Body of pancreas (tissue), 4 donors: ENCODE measurements around the gene ZAR1L. TPM values are rescaled to one million over a fixed set of nuclear protein-coding genes. Genes with fewer than 3 reads are reported as not detected.

ENCODE experiments used
- ATAC-seq: fragments of 150-250 bp; one replicate; pipeline ENCODE4 v1.9.1; 2016
- DNase-seq, 4 donors: peaks; one replicate each; pipeline ENCODE4 v3.0.0-alpha.2; 2019
- H3K27ac ChIP-seq, 4 donors: fragments of 200-600 bp; sonication (generic); 1 replicate in 3 of 4; 2 replicates in 1 of 4; pipeline versions ENCODE4 v1.5.1 to v1.6.1; 2016 to 2019; ENCODE audit warnings: mild to moderate bottlenecking in 1 of 4, mixed read lengths in 1 of 4, moderate library complexity in 1 of 4
- H3K27me3 ChIP-seq, 2 donors: fragments of 200-600 bp; sonication (generic); one replicate each; pipeline ENCODE4 v1.6.0; 2016; ENCODE audit warnings: mild to moderate bottlenecking in 1 of 2
- H3K36me3 ChIP-seq, 2 donors: fragments of 200-600 bp; sonication (generic); replicated peaks in 1 of 2; 2 replicates each; pipeline ENCODE4 v1.5.1; 2016; ENCODE audit warnings: low read depth in 2 of 2; ENCODE audit not compliant: insufficient read depth in 1 of 2
- H3K4me1 ChIP-seq: fragments of 200-600 bp; sonication (generic); one replicate; pipeline ENCODE4 v1.6.0; 2016
- H3K4me3 ChIP-seq, 2 donors: fragments of 200-600 bp; sonication (generic); 1 replicate in 1 of 2; 2 replicates in 1 of 2; pipeline ENCODE4 v1.5.1; 2016 to 2019
- H3K9me3 ChIP-seq, 3 donors: fragments of 200-600 bp; sonication (generic); 1 replicate in 2 of 3; 2 replicates in 1 of 3; pipeline ENCODE4 v1.5.1; 2016
- POLR2A ChIP-seq, 3 donors: fragments of 450-650 bp; IDR thresholded peaks; one replicate each; pipeline ENCODE4 v1.6.1; 2016; ENCODE audit warnings: antibody characterized with exemption in 3 of 3, mild to moderate bottlenecking in 2 of 3
- WGBS, 2 donors: methylation state at CpG; one replicate each; pipeline ENCODE4 v1.1.5; 2017; 5-methylcytosine and 5-hydroxymethylcytosine counted together
- intact Hi-C: fragments of 100-400 bp; cut with DNase I; formaldehyde crosslinking; loops from one replicate; pipeline ENCODE4 v1.15.1; 2023
- total RNA-seq, 2 donors: library from RNA; depleted of rRNA; stranded (reverse); fragments of >200 nt; gene quantifications; one replicate each; pipeline ENCODE4 v1.1.0, GENCODE V29; 2016
- TF ChIP-seq, protein P1 (sequence below), 7 experiments: fragments of 450-650 bp in 4 of 7; fragments of 200-600 bp in 3 of 7; sonication (generic) in 3 of 7; IDR thresholded peaks; one replicate each; pipeline ENCODE4 v1.5.1; 2016 to 2019; ENCODE audit warnings: antibody characterized with exemption in 7 of 7

Gene ZAR1L
- total RNA-seq, 2 donors from 2014 or later = not detected

DNA sequence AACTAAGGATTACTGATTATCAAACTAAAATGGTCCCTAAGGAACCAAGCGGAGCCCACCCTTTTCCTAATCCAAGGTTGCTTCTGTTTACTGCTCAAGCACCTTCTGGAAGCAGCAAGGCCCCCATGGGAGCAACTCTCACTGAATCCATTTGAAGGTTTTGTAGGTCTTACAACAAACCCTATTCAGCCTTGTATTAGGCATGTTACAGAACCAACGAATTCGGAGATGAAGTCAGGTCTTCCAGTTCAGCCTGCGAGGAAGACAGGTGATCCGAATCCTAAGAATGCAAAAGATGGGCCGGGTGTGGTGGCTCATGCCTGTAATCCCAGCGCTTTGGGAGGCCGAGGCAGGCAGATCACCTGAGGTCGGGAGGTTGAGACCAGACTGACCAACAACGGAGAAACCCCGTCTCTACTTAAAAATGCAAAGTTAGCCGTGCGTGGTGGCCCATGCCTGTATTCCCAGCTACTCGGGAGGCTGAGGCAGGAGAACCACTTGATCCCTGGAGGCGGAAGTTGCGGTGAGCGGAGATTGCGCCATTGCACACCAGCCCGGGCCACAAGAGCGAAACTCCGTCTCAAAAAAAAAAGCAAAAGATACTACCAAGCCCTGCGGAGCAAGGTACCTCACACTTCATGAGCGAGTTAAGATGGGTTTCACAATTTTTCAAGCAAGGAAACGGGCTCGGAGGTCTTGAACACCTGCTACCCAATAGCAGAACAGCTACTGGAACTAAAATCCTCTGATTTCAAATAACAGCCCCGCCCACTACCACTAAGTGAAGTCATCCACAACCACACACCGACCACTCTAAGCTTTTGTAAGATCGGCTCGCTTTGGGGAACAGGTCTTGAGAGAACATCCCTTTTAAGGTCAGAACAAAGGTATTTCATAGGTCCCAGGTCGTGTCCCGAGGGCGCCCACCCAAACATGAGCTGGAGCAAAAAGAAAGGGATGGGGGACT, 609 bp downstream of the ZAR1L start:
- no peaks in the 10 kb centered on the region for H3K9me3 ChIP-seq
- H3K27me3 ChIP-seq = no peaks in the 10 kb centered on the region
- peaks cover 8% of the 10 kb centered on the region for H3K4me1 ChIP-seq
- TF ChIP-seq POLR2A (IDR thresholded peaks at IDR 0.05) = no peak
- TF ChIP-seq, protein P1, sequence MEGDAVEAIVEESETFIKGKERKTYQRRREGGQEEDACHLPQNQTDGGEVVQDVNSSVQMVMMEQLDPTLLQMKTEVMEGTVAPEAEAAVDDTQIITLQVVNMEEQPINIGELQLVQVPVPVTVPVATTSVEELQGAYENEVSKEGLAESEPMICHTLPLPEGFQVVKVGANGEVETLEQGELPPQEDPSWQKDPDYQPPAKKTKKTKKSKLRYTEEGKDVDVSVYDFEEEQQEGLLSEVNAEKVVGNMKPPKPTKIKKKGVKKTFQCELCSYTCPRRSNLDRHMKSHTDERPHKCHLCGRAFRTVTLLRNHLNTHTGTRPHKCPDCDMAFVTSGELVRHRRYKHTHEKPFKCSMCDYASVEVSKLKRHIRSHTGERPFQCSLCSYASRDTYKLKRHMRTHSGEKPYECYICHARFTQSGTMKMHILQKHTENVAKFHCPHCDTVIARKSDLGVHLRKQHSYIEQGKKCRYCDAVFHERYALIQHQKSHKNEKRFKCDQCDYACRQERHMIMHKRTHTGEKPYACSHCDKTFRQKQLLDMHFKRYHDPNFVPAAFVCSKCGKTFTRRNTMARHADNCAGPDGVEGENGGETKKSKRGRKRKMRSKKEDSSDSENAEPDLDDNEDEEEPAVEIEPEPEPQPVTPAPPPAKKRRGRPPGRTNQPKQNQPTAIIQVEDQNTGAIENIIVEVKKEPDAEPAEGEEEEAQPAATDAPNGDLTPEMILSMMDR (IDR thresholded peaks at IDR 0.05) = no peak
- intact Hi-C loops = no loop called here
- H3K27ac ChIP-seq = peak overlapping the region; percentile 75 to 93 (median 91)
- DNase-seq (peak; percentile 24 to 60 (median 32)), ATAC-seq (peak; percentile 12)
- peak overlapping the region in 1 of 2 donors; percentile 52 for H3K4me3 ChIP-seq
- no peaks in the 10 kb centered on the region for H3K36me3 ChIP-seq
- 64 to 90% methylated on average over 26 to 32 of the region's 32 CpGs for WGBS, 2 donors

DNA sequence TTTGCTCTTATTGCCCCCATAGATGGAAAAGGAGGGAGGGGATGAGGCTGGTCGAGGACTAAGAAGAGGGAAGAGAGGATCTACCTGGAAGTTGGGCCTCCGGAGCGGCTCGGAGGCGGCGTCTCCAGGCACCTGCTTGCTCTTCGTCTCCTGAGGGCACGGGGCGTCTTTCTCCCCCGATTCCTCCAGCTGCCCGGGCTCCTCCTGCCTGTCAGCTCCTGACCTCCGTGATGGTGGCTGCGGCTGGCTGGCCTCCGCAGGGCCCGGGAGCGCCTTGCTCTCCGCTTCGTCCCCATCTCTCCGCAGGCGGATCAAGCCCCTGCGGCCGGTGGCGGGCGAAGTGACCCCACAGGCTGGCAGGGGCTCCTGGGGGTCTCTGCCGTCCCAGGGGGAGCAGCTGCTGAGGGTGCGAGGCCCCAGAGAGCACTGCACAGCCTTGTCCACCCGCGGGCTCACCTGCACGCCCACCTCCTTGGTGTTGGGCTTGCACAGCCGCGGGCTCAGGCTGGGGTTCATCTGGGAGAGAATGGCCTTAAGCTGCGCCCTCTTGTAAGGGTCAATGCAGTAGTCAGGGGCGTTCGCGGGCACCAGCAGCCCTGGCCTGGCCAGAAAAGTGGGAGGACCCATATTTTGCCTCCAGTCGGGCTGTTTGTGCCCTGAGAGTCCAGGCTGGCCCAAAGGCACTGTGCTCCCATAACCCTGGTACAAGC, 3.8 kb downstream of the ZAR1L start:
- TF ChIP-seq, protein P1 (IDR thresholded peaks at IDR 0.05) = no peak
- no peak for TF ChIP-seq POLR2A (IDR thresholded peaks at IDR 0.05)
- no peaks in the 10 kb centered on the region for H3K9me3 ChIP-seq
- DNase-seq (no peak), ATAC-seq (no peak)
- no peaks in the 10 kb centered on the region for H3K27me3 ChIP-seq
- peaks cover 10% of the 10 kb centered on the region for H3K4me1 ChIP-seq
- no peaks in the 10 kb centered on the region for H3K36me3 ChIP-seq
- 80 to 84% methylated on average over 25 to 36 of the region's 36 CpGs for WGBS, 2 donors
- no peak overlapping the region for H3K27ac ChIP-seq
- no peak overlapping the region for H3K4me3 ChIP-seq
- intact Hi-C loops = no loop called here

DNA sequence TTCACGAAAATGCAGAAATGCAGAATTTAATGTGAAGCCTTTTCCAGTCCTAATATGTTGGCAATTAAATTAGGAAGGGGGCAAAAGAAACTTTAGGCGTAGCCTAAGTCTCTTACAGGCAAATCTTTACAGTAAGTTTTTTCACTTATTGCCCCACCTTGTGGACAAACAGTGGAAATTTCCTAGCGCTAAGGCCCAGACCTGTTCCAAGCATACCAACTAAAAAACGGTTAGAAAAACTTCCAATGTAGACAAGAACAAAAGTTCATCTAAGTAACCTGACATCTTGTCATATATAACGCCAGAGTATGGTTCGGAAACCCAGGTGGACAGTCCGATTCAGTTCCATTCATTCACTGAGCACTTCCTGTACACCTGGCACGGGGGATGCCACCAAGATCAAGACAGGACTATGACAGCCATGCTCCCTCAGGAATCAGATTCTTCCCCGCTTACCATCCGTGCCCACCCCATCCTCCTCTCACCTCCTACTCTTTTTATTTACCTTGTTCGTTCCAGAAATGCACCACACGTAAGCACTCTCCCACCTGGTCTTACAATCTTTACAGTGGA, 4.9 kb downstream of the ZAR1L start:
- Histone ChIP-seq H3K9me3 (no peaks in the 10 kb centered on the region), H3K27me3 (no peaks in the 10 kb centered on the region), H3K36me3 (no peaks in the 10 kb centered on the region), H3K4me3 (no peak overlapping the region), H3K4me1 (peaks cover 10% of the 10 kb centered on the region), H3K27ac (peak overlapping the region in 1 of 4 donors; percentile 29)
- TF ChIP-seq, protein P1 (IDR thresholded peaks at IDR 0.05) = peak; percentile 42 to 77 (median 71)
- TF ChIP-seq POLR2A (IDR thresholded peaks at IDR 0.05) = no peak
- ATAC-seq (peak; percentile 78), DNase-seq (peak in 2 of 4 donors; percentile 16 to 31)
- 27 to 34% methylated on average over 11 to 12 of the region's 12 CpGs for WGBS, 2 donors
- intact Hi-C loops = no loop called here

DNA sequence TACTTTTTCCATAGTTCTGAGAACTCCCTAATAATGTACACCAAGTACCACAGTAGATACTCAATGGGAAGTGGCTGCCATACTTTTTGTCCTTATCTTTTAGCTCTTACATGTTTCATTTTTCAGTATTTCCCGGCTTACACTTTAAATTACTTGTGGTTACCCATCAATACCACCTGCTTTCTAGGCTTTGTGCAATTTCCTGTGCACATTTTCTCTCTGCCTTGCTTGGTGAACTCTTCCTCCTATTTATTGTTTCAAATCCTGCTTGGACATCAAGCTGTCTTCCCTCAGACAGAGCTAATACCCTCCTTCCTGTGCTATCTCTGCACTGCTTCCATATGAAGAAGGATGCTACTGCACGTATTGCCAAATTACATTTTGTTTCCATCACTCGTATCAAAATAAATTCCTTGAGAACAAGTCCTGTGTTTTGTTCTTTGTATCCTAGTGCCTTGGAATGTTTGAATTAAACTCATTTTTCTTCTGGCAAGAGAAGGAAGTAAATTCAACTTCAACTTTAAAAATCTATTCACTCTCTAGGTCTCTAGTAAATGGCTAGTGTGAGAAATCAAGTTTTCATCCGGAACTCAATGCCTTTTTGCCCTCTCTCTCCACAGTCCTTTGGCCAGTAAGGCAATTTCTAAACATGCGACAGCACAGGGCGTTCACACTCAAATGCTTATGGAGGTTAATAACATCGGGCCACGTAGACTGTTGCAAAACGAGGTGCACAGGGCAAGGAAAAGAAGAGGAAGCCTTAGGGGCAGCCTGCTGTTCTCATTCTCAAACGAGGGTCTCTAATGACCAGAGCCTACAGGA, 5.6 kb downstream of the ZAR1L start:
- peak; percentile 57 for ATAC-seq
- Histone ChIP-seq H3K4me3 (no peak overlapping the region), H3K9me3 (no peaks in the 10 kb centered on the region), H3K36me3 (no peaks in the 10 kb centered on the region), H3K27me3 (no peaks in the 10 kb centered on the region), H3K4me1 (peaks cover 6% of the 10 kb centered on the region), H3K27ac (peak overlapping the region in 1 of 4 donors; percentile 29)
- TF ChIP-seq, protein P1 (IDR thresholded peaks at IDR 0.05) = no peak
- no peak for TF ChIP-seq POLR2A (IDR thresholded peaks at IDR 0.05)
- WGBS, 2 donors = 28 to 35% methylated on average over 10 of the region's 10 CpGs
- intact Hi-C loops = no loop called here
- DNase-seq = peak in 2 of 4 donors; percentile 16 to 24
